HG03045 (cell line): ENCODE results near the gene PIGM.
"Not testable (repeated sequence)": the region's sequence is repeated elsewhere in the genome, so short reads cannot be mapped to it uniquely, and the experiment has no call there.

Source experiments
- ATAC-seq: cut with Tn5 transposase; IDR thresholded peaks from one replicate; pipeline ENCODE4 v1.9.1; 2021; ENCODE audit warnings: mild to moderate bottlenecking, moderate library complexity; ENCODE audit not compliant: unreplicated experiment

Gene PIGM

DNA sequence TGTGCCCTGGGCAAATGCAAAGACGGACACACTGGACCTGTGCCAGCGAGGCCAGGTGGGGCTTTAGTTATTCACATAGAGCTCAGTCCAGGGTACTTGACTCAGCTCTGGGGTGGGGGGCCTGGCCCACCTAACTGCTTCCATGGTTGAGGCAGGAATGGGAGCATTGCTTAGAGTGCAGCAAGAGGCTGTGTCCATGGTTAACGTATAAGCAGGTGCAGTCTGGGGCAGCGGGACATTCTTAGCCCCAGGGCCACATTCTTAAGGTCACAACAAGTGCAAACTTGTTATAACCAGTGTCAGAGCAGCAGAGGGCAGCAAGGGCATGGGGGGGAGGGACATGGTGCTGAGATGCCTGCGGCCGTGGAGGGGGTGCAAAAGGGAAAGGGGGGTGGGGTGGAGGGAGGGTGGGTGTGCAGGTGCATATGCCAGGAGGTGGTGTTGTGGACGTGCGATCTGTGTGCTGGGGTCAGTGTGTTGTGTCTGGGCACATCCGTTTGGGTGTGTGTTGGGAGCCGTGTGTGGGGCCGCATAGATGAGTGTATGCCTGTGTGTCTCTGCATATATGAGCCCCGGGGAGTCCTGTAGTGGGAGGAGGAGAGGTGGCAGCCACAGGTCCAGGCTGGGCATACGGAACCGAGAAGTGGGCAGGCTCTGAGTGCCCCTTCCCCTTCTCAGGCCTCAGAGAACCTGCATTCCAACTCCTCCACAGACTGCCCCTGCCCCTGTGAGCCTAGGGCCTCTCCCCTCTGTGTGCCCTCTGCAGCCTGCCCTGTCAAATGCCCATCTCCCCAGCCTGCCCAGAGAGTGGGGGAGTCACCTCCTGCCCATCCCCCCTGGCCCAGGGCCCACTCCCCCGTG is 29.8 kb upstream of the PIGM start:
- ATAC-seq = no peak

DNA sequence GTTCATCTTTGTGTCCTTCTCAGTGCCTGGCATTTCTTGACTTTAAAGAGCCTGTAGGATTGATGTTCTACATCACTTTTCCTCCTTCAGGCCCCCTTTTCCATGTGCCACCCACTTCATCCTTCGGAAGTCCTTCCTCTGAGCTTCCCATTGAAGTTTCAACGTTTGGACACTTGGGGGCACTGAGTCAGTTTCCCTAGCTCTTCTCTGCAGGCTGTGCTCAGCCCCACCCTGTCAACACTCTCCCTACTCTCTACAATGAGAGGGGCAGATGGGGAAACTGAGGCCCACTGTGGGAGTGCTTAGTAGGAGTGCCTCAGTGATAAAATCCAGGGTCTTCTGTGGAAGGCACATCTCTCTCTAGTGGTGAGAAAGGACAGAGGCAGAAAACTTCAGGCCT is 26.3 kb upstream of the PIGM start:
- no peak for ATAC-seq

DNA sequence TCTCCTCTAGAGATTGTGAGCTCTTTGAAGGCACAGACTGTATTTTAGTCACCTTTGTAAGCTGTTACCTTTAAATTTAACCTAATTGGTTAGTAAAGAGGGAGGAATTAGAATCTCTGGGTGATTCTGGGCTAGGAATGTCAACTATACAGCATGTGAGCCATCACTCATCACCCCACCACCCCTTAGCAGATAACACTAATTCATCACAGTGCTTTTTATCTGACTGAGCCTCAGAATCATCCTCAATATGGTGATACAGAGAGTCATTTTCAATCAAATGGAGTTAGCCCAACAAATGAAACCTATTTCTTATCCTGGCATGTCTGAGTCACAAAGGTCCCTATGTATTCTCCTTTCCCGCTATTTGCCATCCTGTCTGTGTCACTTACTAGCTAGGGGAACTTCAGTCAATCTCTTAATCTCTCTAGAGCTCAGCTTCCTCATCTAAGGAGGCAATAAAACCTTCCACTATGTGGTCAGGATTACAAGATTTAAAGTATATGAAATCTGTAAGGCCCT is 24.9 kb upstream of the PIGM start:
- ATAC-seq = no peak

DNA sequence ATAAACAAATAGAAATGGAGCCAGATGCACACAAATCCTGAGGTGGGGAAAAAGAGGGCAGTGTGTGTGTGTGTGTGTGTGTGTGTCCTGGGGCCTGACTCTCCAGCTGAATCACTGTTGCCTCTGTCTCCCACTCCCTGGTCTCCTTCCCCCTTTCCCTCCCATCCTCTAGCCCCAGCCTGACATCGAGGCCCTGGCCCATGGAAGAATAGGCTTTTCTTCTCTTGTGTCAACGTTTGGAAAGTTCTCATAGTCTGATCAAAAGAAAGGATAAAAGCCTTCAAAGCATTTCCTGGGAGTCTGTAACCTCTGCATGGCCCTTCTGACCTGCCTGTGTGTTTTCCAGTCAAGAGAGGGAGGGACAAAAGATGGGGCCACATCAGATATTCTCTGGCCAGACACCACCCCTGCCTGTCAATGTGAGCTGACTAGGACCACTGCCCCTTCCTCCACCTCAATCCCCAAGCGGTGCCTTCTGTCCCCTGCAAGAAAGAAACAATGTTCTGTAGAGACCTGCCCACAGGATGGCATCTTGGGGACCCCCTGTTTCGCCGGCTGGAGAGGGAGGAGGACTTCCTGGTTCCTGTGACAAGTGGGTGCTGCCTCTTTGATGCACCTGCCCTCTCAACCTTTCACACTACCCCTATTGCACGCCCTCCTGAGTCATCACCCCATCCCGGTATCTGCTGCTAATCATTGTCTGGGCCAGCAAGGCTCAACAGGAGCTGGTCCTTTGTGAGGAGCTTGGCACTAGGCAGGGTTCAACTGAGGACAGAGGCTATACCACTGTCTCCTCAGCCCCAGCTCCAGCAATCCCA is 22.0 kb upstream of the PIGM start:
- no peak for ATAC-seq

DNA sequence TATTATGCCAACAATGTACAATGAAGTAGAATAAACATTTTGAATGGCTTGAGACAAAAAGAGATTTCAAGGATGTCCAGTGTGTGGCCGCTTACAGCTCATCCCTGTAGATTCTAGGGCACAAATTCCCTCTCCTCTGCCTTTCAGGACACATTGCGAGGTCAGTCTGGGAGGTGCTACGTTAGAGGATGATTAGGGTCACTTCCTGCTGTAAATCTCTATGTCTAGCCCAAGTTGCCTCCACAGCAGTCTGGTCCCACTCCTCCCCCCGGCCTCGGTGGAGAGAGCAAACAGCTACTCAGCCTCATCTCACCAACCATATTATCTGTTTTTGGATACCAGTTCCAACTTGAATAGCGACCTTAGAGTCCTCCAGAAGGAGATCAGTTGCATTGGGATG is 21.1 kb upstream of the PIGM start:
- ATAC-seq = no peak

DNA sequence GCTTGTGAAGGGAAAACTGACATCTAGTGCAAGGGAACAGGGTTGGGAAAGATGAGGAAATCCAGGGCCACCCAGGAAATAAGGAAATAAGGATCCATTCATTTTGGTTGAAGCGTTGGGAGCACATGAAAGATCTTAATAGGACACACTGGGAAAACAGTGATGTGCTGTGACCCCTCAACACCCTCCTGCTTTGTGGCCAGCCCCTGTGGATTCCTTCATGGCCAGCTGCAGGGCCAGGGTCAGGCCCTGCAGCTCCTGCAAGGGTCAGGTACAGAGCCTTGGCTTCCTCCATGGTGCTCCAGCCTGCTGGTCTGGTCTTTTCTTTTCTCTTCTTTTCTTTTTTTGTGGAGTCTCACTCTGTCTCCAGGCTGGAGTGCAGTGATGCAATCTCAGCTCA is 18.8 kb upstream of the PIGM start:
- ATAC-seq = no peak

DNA sequence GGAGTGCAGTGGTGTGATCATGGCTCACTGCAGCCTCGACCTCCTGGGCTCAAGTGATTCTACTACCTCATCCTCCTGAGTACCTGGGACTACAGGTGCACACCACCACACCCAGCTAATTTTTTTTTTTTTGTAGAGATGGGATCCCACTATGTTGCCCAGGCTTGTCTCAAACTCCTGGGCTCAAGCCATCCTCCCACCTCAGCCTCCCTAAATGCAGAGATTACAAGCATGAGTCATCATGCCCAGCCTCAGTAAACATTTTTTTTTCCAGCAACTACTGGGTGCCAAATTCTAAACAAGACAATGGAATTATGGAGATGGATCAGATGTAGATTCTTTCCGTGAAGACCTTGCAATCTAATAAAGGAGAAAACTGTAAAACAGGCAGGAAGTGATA is 18.4 kb upstream of the PIGM start:
- ATAC-seq = not testable (repeated sequence)

DNA sequence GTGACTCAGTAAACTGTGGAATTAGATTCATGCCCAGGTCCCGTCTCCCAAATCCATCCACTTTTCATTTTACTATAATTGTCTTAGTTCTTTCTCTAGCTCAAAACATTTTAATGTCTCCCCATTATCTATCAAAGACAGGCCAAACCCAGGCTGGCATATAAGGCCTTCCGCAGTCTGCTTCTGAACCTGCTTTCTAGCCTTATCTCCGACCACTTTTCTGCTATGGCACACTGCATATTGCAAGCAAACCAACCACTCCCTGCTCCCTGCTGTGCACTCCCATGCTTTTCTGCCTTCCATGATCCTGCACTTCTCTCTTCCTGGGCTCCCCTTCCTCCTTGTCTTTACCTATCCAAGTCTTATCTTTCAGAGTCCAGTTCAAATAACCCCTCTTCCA is 17.3 kb upstream of the PIGM start:
- ATAC-seq = no peak

DNA sequence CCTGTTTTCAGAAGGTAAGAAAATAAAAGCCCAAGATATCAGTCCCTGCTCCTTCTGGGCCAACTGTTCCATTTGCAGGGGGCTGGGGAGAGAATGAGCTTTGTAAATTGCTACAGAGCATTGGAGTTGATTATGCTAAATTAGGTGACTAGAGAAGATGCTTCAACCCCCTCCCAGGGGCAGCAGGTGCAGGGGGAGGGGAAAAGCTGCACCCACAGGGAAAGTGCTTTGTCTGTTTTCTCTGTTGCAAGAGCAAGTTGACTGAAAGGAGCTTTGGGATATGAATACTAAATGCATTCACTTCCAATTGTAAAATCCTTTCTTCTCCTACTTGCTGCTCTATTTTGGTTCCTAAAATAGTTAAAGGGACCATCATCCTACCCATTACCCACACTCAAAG is 16.5 kb upstream of the PIGM start:
- ATAC-seq = no peak

DNA sequence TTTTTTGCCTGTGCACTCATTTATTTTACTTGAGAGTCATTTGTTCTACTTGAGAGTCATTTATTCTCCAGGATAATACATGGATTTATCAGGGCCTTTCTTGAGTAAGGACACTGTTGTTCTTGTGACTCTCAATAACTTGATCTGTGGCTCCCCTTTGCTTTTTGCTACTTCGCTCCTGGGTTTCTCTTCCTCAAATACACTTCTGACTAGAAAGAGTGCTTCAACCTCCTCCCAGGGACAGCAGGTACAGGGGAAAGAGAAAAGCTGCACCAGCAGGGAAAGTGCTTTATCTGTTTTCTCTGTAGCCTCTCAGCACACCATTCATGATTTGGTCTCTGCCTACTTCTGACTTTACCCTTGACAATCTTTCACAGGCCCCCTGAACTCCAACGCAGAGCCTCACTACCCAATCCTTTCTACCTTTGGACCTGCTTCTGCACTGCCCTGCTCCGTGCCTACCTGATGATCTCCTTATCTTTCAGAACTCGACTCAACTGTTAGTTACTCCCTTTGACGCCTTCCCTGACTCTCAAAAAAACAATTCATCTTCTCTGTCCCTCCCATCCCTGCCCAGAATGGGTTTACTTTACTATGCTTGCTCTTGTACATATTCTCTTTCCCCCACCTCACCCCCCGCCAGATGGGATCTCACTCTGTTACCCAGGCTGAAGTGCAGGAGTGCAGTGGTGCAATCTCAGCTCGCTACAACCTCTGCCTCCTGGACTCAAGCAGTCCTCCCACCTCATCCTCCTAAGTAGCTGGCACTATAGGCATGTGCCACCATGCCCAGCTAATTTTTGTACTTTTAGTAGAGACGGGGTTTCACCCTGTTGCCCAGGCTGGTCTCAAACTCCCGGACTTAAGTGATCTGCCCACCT is 15.6 kb upstream of the PIGM start:
- no peak for ATAC-seq

DNA sequence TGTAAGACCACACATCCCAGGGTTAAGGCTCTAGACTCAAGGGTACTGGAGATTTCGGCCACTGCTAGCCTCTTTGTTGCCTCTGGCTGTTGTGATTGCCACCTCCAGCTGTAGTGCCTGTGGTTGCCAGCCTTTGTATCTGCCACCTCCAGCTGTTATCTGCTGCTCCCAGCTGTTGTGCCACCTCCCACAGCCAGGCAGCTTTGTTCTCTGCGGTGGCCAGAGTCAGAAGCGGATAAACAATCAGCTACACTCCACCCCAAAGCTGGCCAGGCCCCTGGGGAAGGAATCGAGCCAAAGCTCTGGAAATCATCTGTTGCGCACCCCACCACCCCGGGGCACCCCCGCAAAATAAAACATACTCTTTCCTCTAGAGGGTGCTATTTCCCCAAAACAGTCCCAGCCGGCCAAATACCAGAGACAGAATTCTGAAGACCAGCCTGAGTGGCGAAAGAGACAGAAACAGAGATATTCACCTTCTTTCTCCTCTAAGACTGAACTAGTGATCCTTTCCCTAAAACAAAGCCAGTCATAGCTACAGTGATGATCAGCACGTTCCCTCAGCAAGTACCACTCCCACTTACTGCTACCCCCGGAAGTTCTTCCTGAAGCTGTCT is 14.8 kb upstream of the PIGM start:
- ATAC-seq = peak; percentile 43

DNA sequence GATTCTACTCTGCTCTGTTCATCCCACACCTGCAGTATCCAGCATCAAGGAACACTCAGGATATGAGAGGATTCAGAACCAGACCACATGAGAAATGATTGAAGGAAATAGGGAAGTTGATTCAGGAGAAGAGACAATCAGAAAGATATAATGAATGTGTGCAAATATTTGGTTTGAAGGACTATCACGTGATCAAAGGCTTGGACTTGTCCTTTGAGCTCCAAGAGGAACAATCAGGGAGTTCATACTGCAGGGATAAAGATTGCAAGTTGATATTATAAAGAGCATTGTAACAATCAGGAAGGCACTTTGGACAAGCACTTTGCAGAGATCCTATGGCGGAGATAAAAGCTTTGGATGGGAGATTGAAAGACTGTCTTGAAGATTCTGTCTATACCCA is 13.9 kb upstream of the PIGM start:
- ATAC-seq = no peak

DNA sequence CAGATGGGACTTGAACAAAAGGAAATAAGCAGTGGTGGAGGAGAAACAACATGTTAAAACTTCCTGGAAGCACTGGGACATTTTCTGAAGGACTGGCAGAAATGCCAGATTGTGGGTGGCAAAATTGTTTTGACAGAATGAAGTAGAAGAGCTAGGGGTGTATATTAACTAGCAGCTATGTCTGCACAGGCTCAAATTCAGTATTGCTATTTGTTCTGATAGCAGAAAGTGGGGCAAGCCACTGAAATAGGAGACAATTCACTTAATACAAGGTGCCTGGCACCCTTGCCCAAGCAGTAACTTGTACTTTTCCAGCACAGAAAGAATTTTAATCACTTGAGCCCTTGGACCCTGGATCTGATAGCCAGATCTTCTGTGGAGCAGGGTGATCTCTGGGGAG is 11.8 kb upstream of the PIGM start:
- ATAC-seq = no peak

DNA sequence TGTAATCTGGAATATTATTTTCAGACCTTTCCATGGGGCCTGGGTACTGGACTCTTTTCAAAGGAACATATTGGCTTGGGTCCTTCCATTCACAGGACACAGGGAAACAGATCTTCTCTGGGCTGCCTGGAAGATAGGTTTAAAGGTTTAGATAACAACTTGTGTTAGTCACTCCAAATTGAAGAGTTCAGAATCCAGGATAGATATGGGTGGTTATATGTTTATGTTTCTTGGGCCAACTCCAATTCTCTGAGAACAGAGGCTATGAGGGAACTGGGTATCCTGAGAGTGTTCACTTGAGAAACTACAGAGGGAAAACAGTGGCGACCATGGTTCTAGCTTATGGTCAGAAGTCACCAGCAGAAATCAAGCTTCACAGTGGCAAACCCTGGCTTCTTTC is 8.7 kb upstream of the PIGM start:
- no peak for ATAC-seq

DNA sequence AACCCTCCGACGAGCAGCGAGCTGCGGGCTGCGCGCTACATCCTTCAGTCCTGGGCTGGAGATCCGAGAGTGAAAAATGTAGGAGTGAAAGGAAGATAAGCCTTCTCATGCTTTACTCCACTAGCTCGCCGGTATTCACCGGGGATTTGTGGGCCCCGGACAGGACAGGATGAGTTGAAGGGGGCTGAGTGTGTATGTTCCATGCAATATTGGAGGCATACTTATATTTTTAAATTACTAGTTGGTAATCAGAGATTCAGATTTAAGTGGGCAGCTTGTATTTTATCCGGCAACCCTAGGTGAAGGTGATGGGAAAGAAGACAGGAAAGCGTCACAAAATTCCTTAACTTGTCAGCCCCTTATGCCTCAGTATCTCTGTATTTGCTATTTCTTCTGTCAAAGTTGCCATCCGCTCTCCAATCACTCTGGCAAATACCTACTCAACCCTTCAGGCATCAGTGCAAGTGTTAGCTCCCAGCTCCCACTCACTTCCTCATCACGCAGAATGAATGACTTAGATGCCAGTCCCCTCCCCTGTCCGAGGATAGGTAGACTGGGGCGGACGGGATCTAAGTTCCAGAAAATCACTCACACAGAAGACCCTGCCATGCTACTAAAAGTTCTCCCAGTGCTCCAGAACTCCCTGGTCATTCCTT is 503 bp upstream of the PIGM start:
- ATAC-seq = peak; percentile 20

DNA sequence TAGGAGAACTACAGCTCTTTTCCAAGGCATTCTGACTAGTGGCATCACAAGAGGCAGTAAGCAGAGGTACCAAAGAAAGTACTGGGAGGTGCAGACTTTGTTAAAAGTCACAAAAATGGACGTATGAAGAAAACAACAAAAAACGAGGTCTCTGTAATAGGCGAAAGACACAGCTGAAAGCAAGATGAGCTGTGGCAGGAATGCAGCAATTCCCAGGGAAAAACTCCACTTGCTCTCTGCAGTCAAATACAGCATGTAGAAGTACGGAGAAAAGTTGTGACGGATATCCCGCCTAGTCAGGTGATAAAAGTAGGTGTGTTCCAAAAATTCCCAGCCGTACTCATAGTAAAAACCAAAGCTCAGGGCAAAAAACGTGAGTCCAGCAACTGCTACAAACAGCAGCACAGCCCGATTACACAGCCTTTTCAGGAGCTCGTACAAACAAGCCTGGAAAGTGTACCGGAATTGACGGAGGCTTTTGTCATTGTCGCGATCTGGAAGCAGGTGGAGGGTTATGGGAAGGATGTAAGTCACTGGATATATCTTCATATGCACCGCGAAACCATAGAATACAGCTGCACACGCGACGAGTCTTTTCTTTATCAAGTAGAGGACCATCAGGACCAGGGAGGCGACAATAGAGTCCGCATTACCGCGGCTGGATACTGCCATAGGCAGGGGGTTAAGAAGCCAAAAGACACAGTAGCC is 979 bp downstream of the PIGM start:
- no peak for ATAC-seq

DNA sequence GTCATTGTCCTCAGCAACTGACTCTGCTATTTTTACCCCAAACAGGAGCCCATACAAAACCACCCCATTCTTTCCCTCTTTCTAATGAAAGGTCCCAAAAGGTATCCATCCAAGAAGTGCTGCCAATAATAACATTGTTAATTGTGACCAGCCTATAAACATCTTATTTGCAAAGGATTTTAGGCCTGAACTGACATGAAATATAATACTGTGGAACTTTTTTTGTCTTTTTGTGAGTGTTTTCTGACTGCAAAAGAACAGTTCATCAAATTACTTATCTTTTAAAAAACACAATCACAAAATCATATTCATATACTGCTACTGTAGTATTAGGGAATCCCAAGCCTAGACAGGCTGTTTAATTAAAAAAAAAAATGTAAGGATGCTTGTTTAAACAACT is 3.4 kb downstream of the PIGM start:
- ATAC-seq = no peak

DNA sequence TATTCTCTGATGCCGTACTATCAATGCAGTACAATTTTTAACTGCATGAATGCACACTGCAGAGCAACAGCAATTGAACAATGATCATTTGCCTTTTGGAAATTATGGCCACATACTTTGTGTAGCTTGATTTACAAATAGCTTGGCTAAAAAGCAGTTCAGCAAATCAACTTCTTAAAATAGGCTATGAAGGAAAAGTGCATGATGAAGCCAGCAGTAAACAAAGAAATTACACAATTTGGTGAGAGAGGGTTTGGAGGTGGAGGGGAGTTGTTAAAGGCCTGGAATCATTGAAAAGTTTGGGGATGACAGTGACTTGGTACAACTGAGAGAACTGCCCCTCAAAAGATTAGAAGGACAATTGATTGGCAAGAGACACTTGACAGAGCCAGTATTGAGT is 6.5 kb downstream of the PIGM start:
- no peak for ATAC-seq

DNA sequence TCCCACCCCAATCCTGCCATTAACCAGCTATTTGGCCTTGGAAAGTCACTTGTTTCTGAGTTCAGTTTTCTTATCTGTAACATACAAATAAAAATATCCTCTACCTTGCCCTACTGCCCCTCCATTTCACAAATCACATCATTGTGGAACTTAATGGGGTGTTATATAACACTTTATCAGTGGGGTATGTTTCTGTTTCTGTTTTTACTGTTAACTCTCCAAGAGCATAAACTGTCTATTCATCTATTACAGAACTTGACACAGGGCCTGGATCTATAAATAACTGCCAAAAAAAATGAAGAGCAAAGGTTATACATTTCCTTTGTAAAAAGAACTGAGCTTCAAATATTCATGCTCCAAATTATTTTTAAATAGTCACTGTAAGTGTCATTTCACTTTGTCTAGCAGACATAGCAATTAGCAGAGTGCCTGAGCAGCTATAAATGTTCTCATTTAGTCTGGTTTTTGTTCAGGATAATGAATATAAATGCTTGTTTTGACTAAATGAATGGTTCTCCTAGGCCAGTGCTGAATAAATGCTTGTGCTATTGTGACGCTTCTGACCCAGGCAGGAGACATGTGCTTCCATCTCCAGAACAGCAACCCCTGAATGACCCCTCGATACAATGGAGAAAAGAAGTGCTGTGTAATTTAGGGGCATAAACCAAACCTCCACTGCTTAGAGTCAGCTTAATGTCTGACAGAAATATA is 7.4 kb downstream of the PIGM start:
- ATAC-seq = no peak
